GM23248 (cell line): ENCODE data around the gene TNFRSF18. TPM values are rescaled to one million over a fixed set of nuclear protein-coding genes. Genes with fewer than 3 reads are reported as not detected.

Experiments used
- DNase-seq: peaks from one replicate; pipeline ENCODE4 v3.0.0-alpha.2; 2015
- H2AFZ ChIP-seq: fragments of 200-600 bp; sonication (generic); 2 replicates; pipeline ENCODE4 v1.6.1; 2016; ENCODE audit warnings: antibody characterized with exemption
- H3F3A ChIP-seq: fragments of 200-600 bp; sonication (generic); 2 replicates; pipeline ENCODE4 v1.6.1; 2016; ENCODE audit warnings: mild to moderate bottlenecking, antibody characterized with exemption, mixed run types; ENCODE audit not compliant: insufficient read depth
- H3K27ac ChIP-seq: fragments of 200-600 bp; sonication (generic); 2 replicates; pipeline ENCODE4 v1.5.1; 2016; ENCODE audit warnings: mild to moderate bottlenecking
- H3K27me3 ChIP-seq: fragments of 200-600 bp; sonication (generic); replicated peaks from 2 replicates; pipeline ENCODE4 v1.6.1; 2016; ENCODE audit warnings: mild to moderate bottlenecking; ENCODE audit not compliant: insufficient read depth
- H3K36me3 ChIP-seq: fragments of 200-600 bp; sonication (generic); 2 replicates; pipeline ENCODE4 v1.6.1; 2016; ENCODE audit warnings: low read depth, mild to moderate bottlenecking
- H3K4me1 ChIP-seq: fragments of 200-600 bp; sonication (generic); 2 replicates; pipeline ENCODE4 v1.6.1; 2016; ENCODE audit warnings: mild to moderate bottlenecking; ENCODE audit not compliant: insufficient read depth
- H3K4me2 ChIP-seq: fragments of 200-600 bp; sonication (generic); one replicate; pipeline ENCODE4 v1.6.1; 2016; ENCODE audit warnings: mild to moderate bottlenecking; ENCODE audit not compliant: unreplicated experiment
- H3K4me3 ChIP-seq: fragments of 200-600 bp; sonication (generic); 2 replicates; pipeline ENCODE4 v1.5.1; 2016; ENCODE audit warnings: mild to moderate bottlenecking
- H3K79me2 ChIP-seq: fragments of 200-600 bp; sonication (generic); 2 replicates; pipeline ENCODE4 v1.6.1; 2016; ENCODE audit warnings: mild to moderate bottlenecking; ENCODE audit not compliant: insufficient read depth
- H3K9ac ChIP-seq: fragments of 200-600 bp; sonication (generic); 2 replicates; pipeline ENCODE4 v1.6.1; 2016; ENCODE audit warnings: mild to moderate bottlenecking
- H3K9me2 ChIP-seq: fragments of 200-600 bp; sonication (generic); 2 replicates; pipeline ENCODE4 v1.6.1; 2016; ENCODE audit warnings: mixed run types, mild to moderate bottlenecking, moderate library complexity; ENCODE audit not compliant: insufficient read depth
- H3K9me3 ChIP-seq: fragments of 200-600 bp; sonication (generic); one replicate; pipeline ENCODE4 v1.6.1; 2017; ENCODE audit warnings: low read depth
- H4K20me1 ChIP-seq: fragments of 200-600 bp; sonication (generic); 2 replicates; pipeline ENCODE4 v1.6.0; 2016; ENCODE audit not compliant: insufficient read depth
- EZH2 ChIP-seq: fragments of 200-600 bp; sonication (generic); IDR thresholded peaks from 2 replicates; pipeline ENCODE4 v1.6.1; 2018; ENCODE audit warnings: antibody characterized with exemption, mild to moderate bottlenecking; ENCODE audit not compliant: insufficient read depth, poor library complexity, severe bottlenecking
- EZH2phosphoT487 ChIP-seq: fragments of 200-600 bp; sonication (generic); IDR thresholded peaks from 2 replicates; pipeline ENCODE4 v1.6.1; 2018; ENCODE audit warnings: antibody characterized with exemption, moderate library complexity, mild to moderate bottlenecking, low read depth; ENCODE audit not compliant: insufficient read depth
- WGBS, 2 experiments: methylation state at CpG; one replicate each; pipeline ENCODE4 v1.1.6; 2015 to 2017; ENCODE audit warnings: low lambda C conversion rate in 2 of 2, low coverage in 1 of 2; ENCODE audit errors: missing lambda C conversion rate in 2 of 2; 5-methylcytosine and 5-hydroxymethylcytosine counted together
- in situ Hi-C: fragments of 300-500 bp; cut with MboI; formaldehyde crosslinking; loops from 2 replicates; pipeline ENCODE4 v1.15.0; 2020
- polyA plus RNA-seq: library from polyadenylated mRNA; unstranded; fragments of >200 nt; fragmentation: Nextera tagmentation; extraction: Ambion mirVana; gene quantifications from 2 replicates; pipeline ENCODE4 v1.2.1, GENCODE V29; 2016
- total RNA-seq: library from RNA; depleted of rRNA; stranded (reverse); fragments of >200 nt; shearing (Covaris generic); gene quantifications from 2 replicates; pipeline ENCODE4 v1.2.3, GENCODE V29; 2014

The TNFRSF18 gene
- total and polyA plus RNA-seq, 2 experiments from 2014 or later = not detected

DNA sequence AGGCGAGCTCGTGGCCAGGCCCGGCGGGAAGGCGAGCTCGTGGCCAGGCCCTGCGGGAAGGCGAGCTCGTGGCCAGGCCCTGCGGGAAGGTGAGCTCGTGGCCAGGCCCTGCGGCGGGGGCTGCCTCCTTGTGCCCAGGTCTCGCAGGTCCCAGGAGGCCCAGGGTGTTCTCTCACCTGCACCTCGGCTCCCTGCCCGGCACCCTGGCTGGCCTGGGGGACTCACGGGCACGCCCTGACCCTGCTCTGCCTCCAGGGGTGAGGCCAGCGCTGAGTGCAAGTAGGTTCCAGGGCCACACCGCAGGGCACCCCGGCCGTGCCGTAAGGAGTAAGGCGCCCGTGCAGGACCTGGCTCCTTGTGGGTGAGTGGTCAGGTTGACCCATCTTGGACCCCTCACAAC is 21.0 kb upstream of the TNFRSF18 start:
- Histone ChIP-seq H3K9me2 (no peaks in the 10 kb centered on the region), H3K9me3 (no peaks in the 10 kb centered on the region), H3K9ac (no peak overlapping the region), H3K27me3 (no peaks in the 10 kb centered on the region), H3K4me1 (peaks cover 7% of the 10 kb centered on the region; the same call in 1 of the 2 replicates), H3K79me2 (peaks cover 82% of the 10 kb centered on the region), H3K4me2 (no peak overlapping the region), H3K4me3 (no peak overlapping the region), H3F3A (peaks cover 12% of the 10 kb centered on the region), H3K36me3 (no peaks in the 10 kb centered on the region; the same call in 1 of the 2 replicates), H2AFZ (no peak overlapping the region), H4K20me1 (no peaks in the 10 kb centered on the region), H3K27ac (no peak overlapping the region)
- DNase-seq = no peak
- in situ Hi-C loops = no loop called here
- 94 to 96% methylated on average over 19 to 25 of the region's 25 CpGs for WGBS, 2 experiments
- TF ChIP-seq EZH2phosphoT487 (no peak), EZH2 (no peak)

DNA sequence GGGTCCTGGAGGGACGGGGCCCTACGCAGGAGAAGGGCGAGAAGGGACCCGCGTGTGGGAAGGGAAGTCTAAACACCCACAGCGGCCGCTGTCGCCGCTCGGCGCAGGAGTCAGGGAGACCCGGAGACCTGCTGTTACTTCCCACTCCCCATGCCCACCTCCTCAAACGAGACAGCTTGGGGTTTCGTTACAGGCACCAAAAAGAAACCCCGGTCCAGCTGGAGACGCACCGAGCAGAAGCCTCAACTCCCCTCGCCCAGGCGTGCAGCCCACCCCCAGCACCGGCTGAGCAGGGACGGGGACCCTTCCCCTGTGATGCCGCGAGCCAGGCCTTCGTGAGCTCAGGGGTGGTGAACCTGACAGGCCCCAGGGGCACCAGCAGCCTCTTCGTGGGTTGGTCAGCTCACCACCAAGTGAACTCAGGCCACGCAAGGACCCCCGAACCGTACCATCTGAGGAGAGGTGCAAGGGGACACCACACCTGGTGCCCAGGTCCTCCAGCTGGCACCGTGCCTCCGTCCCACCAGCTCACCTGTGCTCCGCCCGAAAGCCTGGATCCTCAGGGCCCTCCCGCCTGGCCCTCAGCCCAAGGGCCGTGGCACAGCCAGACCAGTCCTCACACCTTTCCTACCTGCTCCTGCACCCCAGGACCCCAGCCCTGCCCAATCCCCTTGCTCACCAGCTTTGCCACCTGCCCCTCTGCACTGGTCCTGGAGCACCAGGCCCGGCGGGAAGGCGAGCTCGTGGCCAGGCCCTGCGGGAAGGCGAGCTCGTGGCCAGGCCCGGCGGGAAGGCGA is 20.4 kb upstream of the TNFRSF18 start:
- Histone ChIP-seq H3K9ac (no peak overlapping the region), H3K4me3 (no peak overlapping the region), H3K9me2 (no peaks in the 10 kb centered on the region), H3K9me3 (no peaks in the 10 kb centered on the region), H3F3A (peaks cover 12% of the 10 kb centered on the region), H3K27me3 (no peaks in the 10 kb centered on the region), H3K4me2 (no peak overlapping the region), H3K36me3 (no peaks in the 10 kb centered on the region; the same call in 1 of the 2 replicates), H2AFZ (no peak overlapping the region), H4K20me1 (no peaks in the 10 kb centered on the region), H3K79me2 (peaks cover 82% of the 10 kb centered on the region), H3K4me1 (peaks cover 7% of the 10 kb centered on the region; the same call in 1 of the 2 replicates), H3K27ac (no peak overlapping the region)
- no peak for DNase-seq
- in situ Hi-C loops = no loop called here
- 92 to 93% methylated on average over 31 to 44 of the region's 44 CpGs for WGBS, 2 experiments
- TF ChIP-seq EZH2phosphoT487 = no peak
- TF ChIP-seq EZH2 = no peak

DNA sequence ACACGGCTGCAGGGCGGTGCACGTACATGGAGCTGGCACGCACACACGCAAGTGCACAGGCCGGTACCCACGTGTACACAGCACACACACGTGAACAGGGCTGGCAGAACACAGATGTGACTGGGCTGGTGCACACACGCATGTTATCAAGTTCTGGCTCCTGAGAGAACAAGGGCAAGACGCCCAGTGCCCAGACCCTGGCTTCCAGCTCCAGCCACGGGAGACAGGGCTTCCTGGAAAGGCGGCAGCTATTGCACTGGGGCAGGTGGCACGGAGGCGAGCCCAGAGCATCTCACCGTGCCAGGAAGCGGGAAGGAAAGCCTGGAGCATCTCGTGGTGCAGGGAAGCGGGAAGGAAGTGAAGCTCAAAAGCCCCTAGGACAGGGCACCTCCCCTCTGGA is 19.5 kb upstream of the TNFRSF18 start:
- no peaks in the 10 kb centered on the region for H4K20me1 ChIP-seq
- H3K4me2 ChIP-seq = no peak overlapping the region
- H3K4me3 ChIP-seq = no peak overlapping the region
- H3K9me3 ChIP-seq = no peaks in the 10 kb centered on the region
- H3K9me2 ChIP-seq = no peaks in the 10 kb centered on the region
- H3K27ac ChIP-seq = no peak overlapping the region
- in situ Hi-C loops = no loop called here
- H3F3A ChIP-seq = peaks cover 8% of the 10 kb centered on the region
- no peak for DNase-seq
- no peak overlapping the region for H2AFZ ChIP-seq
- peaks cover 76% of the 10 kb centered on the region for H3K79me2 ChIP-seq
- no peak for TF ChIP-seq EZH2phosphoT487
- TF ChIP-seq EZH2 = no peak
- H3K36me3 ChIP-seq = no peaks in the 10 kb centered on the region; the same call in 1 of the 2 replicates
- no peak overlapping the region for H3K9ac ChIP-seq
- peaks cover 7% of the 10 kb centered on the region; the same call in 1 of the 2 replicates for H3K4me1 ChIP-seq
- H3K27me3 ChIP-seq = no peaks in the 10 kb centered on the region
- 91 to 95% methylated on average over 18 of the region's 18 CpGs for WGBS, 2 experiments

DNA sequence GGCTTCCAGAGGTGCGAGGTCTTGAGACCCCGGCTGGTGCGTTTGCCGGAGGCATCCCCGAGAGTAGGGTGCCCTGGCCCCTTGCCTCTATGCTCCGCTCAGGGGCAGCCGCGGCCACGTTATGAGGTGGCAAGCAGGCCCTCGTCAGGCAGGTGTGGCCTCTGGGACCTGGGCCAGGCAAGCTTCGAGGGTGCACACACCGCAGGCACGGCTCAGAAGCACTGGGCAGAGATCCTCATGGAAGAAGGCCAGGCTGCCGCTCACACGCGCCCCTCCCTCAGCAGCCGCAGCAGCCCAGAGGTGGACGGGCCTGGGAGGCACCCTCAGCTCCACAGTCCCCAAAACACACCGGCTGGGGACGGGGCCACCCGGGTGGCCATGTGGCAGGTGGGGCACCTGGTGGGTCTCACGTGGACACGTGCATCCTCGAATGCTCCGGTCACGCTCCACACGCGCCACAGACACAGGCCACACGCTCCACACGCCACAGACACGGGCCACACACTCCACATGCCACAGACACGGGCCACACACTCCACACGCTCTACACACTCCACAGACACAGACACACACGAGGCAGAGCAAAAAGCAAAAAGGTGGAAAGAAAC is 18.9 kb upstream of the TNFRSF18 start:
- TF ChIP-seq EZH2 (no peak), EZH2phosphoT487 (no peak)
- Histone ChIP-seq H3K36me3 (no peaks in the 10 kb centered on the region; the same call in 1 of the 2 replicates), H3K4me2 (no peak overlapping the region), H3K9me3 (no peaks in the 10 kb centered on the region), H3K27ac (no peak overlapping the region), H3K9me2 (no peaks in the 10 kb centered on the region), H3K79me2 (peaks cover 70% of the 10 kb centered on the region), H2AFZ (no peak overlapping the region), H3K27me3 (no peaks in the 10 kb centered on the region), H3K9ac (no peak overlapping the region), H3F3A (peaks cover 3% of the 10 kb centered on the region; the same call in 1 of the 2 replicates), H4K20me1 (no peaks in the 10 kb centered on the region), H3K4me1 (peaks cover 4% of the 10 kb centered on the region; the same call in 1 of the 2 replicates), H3K4me3 (no peak overlapping the region)
- in situ Hi-C loops = no loop called here
- DNase-seq = no peak
- WGBS, 2 experiments = 89 to 92% methylated on average over 33 to 34 of the region's 34 CpGs
